PC-9 (cell line): ENCODE measurements around the gene SEMA5A. TPM values are rescaled to one million over a fixed set of nuclear protein-coding genes. Genes with fewer than 3 reads are reported as not detected.

Experiments used
- BruUV-seq: library from RNA; stranded (reverse); fragments of 400-500 nt; replicated peaks from 2 replicates; lab custom pipeline; 2021; lab: Mats Ljungman, UMichigan
- CTCF ChIA-PET: fragments of 300-600 bp; sonication (Branson Sonifier 250); formaldehyde crosslinking; loops from one replicate; lab custom pipeline; 2022; ENCODE audit warnings: antibody characterized with exemption; lab: Charles Lee
- POLR2A ChIA-PET: fragments of 300-600 bp; sonication (Branson Sonifier 250); formaldehyde crosslinking; loops from one replicate; lab custom pipeline; 2022; ENCODE audit warnings: antibody characterized with exemption; ENCODE audit not compliant: unreplicated experiment; lab: Charles Lee
- DNase-seq, 2 experiments: peaks; one replicate each; pipeline versions ENCODE4 v3.0.0 to v3.0.0-alpha.2; 2015 to 2022; ENCODE audit warnings: mixed read lengths in 1 of 2
- H2AFZ ChIP-seq: fragments of 200-600 bp; sonication (generic); 2 replicates; pipeline ENCODE4 v1.8.1; 2017; ENCODE audit warnings: antibody characterized with exemption
- H3F3A ChIP-seq: fragments of 200-600 bp; sonication (generic); 2 replicates; pipeline ENCODE4 v1.8.1; 2017; ENCODE audit warnings: antibody characterized with exemption, mild to moderate bottlenecking, low read depth; ENCODE audit not compliant: insufficient read depth
- H3K27ac ChIP-seq: fragments of 200-600 bp; sonication (generic); 2 replicates; pipeline ENCODE4 v1.6.1; 2016; ENCODE audit warnings: mixed run types
- H3K27me3 ChIP-seq: fragments of 200-600 bp; sonication (generic); 2 replicates; pipeline ENCODE4 v1.6.1; 2016; ENCODE audit warnings: low read depth, mixed run types; ENCODE audit not compliant: insufficient read depth
- H3K36me3 ChIP-seq: fragments of 200-600 bp; sonication (generic); 2 replicates; pipeline ENCODE4 v1.6.1; 2016; ENCODE audit warnings: low read depth, mixed run types
- H3K4me1 ChIP-seq: fragments of 200-600 bp; sonication (generic); replicated peaks from 2 replicates; pipeline ENCODE4 v1.6.1; 2016; ENCODE audit warnings: mixed run types; ENCODE audit not compliant: insufficient read depth
- H3K4me2 ChIP-seq: fragments of 200-600 bp; sonication (generic); 2 replicates; pipeline ENCODE4 v1.6.1; 2017; ENCODE audit warnings: mixed run types
- H3K4me3 ChIP-seq: fragments of 200-600 bp; sonication (generic); 2 replicates; pipeline ENCODE4 v1.6.1; 2016; ENCODE audit warnings: mixed run types
- H3K79me2 ChIP-seq: fragments of 200-600 bp; sonication (generic); 2 replicates; pipeline ENCODE4 v1.6.1; 2017; ENCODE audit warnings: low read depth, mixed run types
- H3K9me2 ChIP-seq: fragments of 200-600 bp; sonication (generic); 2 replicates; pipeline ENCODE4 v1.8.1; 2017; ENCODE audit warnings: mild to moderate bottlenecking; ENCODE audit not compliant: insufficient read depth
- H3K9me3 ChIP-seq: fragments of 200-600 bp; sonication (generic); 2 replicates; pipeline ENCODE4 v1.8.1; 2016; ENCODE audit warnings: low read depth; ENCODE audit not compliant: insufficient read depth
- H4K20me1 ChIP-seq: fragments of 200-600 bp; sonication (generic); 2 replicates; pipeline ENCODE4 v1.8.1; 2017; ENCODE audit not compliant: insufficient read depth
- CTCF ChIP-seq: fragments of 200-600 bp; sonication (generic); conservative IDR thresholded peaks from 2 replicates; pipeline ENCODE4 v1.6.1; 2017; ENCODE audit warnings: mixed run types, antibody characterized with exemption, mild to moderate bottlenecking, moderate library complexity
- EZH2 ChIP-seq: fragments of 200-600 bp; sonication (generic); IDR thresholded peaks from 2 replicates; pipeline ENCODE4 v1.8.0; 2017; ENCODE audit warnings: antibody characterized with exemption, low read depth
- intact Hi-C: fragments of 100-400 bp; cut with micrococcal nuclease; formaldehyde crosslinking; loops from one replicate; pipeline ENCODE4 v1.10.0; 2022; ENCODE audit not compliant: unreplicated experiment
- total RNA-seq: library from RNA; stranded (reverse); gene quantifications from 2 replicates; pipeline ENCODE4 v1.2.3, GENCODE V29; 2021

Gene SEMA5A
- total RNA-seq, 1 experiment from 2014 or later, result not detected

GRCh38 chr5:9524941-9525340 is 20.9 kb downstream of the SEMA5A start:
- BruUV-seq, result no TSS peak

GRCh38 chr5:9523090-9523823 is 22.6 kb downstream of the SEMA5A start:
- Histone ChIP-seq H3K27ac (peak overlapping the region; percentile 16; the same call in 1 of the 2 replicates), H3K9me2 (no peaks in the 10 kb centered on the region), H3K4me1 (peaks cover 13% of the 10 kb centered on the region), H3K36me3 (no peaks in the 10 kb centered on the region), H2AFZ (no peak overlapping the region), H3F3A (peaks cover 14% of the 10 kb centered on the region; the same call in 1 of the 2 replicates), H3K4me3 (no peak overlapping the region), H3K27me3 (no peaks in the 10 kb centered on the region), H3K4me2 (peak overlapping the region; percentile 39), H3K9me3 (0 out of 2 replicates have a peak, but pooled peaks cover 5% of the 10 kb centered on the region), H3K79me2 (no peaks in the 10 kb centered on the region), H4K20me1 (no peaks in the 10 kb centered on the region)
- no TSS peak for BruUV-seq
- DNase-seq, result peak in 1 of 2 experiments; percentile 79
- CTCF ChIA-PET, result no interaction called here
- POLR2A ChIA-PET, result no interaction called here
- no peak for TF ChIP-seq EZH2
- no peak for TF ChIP-seq CTCF
- intact Hi-C loops, result no loop called here

More at GRCh38 chr5:9524941-9525340, 20.9 kb downstream of the SEMA5A start:
- Histone ChIP-seq H3K4me1 (peaks cover 13% of the 10 kb centered on the region), H2AFZ (no peak overlapping the region), H3K4me3 (no peak overlapping the region), H3K9me2 (no peaks in the 10 kb centered on the region), H3K36me3 (no peaks in the 10 kb centered on the region), H3K4me2 (no peak overlapping the region), H3F3A (peaks cover 14% of the 10 kb centered on the region; the same call in 1 of the 2 replicates), H3K9me3 (0 out of 2 replicates have a peak, but pooled peaks cover 5% of the 10 kb centered on the region), H3K27ac (no peak overlapping the region), H3K79me2 (no peaks in the 10 kb centered on the region), H4K20me1 (no peaks in the 10 kb centered on the region), H3K27me3 (no peaks in the 10 kb centered on the region)
- no peak for DNase-seq
- no peak for TF ChIP-seq CTCF
- TF ChIP-seq EZH2, result no peak
- intact Hi-C loops, result no loop called here
- ChIA-PET POLR2A (no interaction called here), CTCF (no interaction called here)

- H3K4me3 ChIP-seq, result no peak overlapping the region
Observed at GRCh38 chr5:9519537-9519936, 26.3 kb downstream of the SEMA5A start.

More at GRCh38 chr5:9519537-9519936, 26.3 kb downstream of the SEMA5A start:
- Histone ChIP-seq H2AFZ (no peak overlapping the region), H3K4me1 (peaks cover 13% of the 10 kb centered on the region), H3K27ac (no peak overlapping the region), H3F3A (peaks cover 14% of the 10 kb centered on the region; the same call in 1 of the 2 replicates), H3K36me3 (no peaks in the 10 kb centered on the region), H3K79me2 (no peaks in the 10 kb centered on the region), H3K9me2 (no peaks in the 10 kb centered on the region), H3K27me3 (no peaks in the 10 kb centered on the region), H3K4me2 (no peak overlapping the region), H3K9me3 (0 out of 2 replicates have a peak, but pooled peaks cover 5% of the 10 kb centered on the region), H4K20me1 (no peaks in the 10 kb centered on the region)
- TF ChIP-seq CTCF, result no peak
- no peak for TF ChIP-seq EZH2
- BruUV-seq, result no TSS peak
- no peak for DNase-seq
- ChIA-PET CTCF (no interaction called here), POLR2A (no interaction called here)
- intact Hi-C loops, result no loop called here
